ENCODE data around the gene LFNG. TPM values are rescaled to one million over a fixed set of nuclear protein-coding genes. Genes with fewer than 3 reads are reported as not detected.

Gene LFNG
- total and polyA plus RNA-seq, 9 of the 15 experiments (the other 6 are each of a cell fraction or from before 2014, with no cell fraction given) = 0.03 to 0.89 (median 0.25) TPM; not detected in 1

GRCh38 chr7:2555121-2556052 is 35.8 kb downstream of the LFNG start, which contains the start of gene BRAT1 (continued):
- TF ChIP-seq MNT (conservative IDR thresholded peaks at IDR 0.05) = peak; percentile 66 to 79
- TF ChIP-seq BHLHE40 (IDR thresholded peaks at IDR 0.05; ENCODE audit: low read length) = peak; percentile 89
- peak; percentile 30; the same call in 1 of the 2 replicates for TF ChIP-seq DPF2 (IDR thresholded peaks at IDR 0.05)
- TF ChIP-seq MTA3 (IDR thresholded peaks at IDR 0.05; ENCODE audit: borderline replicate concordance) = 0 out of 2 replicates have a peak, but pooled peaks have one; percentile 48
- TF ChIP-seq KLF16 (IDR thresholded peaks at IDR 0.05) = no peak
- peak; percentile 43 for TF ChIP-seq SMAD4 (CRISPR knock-in tag; conservative IDR thresholded peaks at IDR 0.05)
- peak; percentile 18; the same call in 1 of the 2 replicates for TF ChIP-seq MAFF (IDR thresholded peaks at IDR 0.05; ENCODE audit: low read length)
- TF ChIP-seq ZNF444 (CRISPR knock-in tag; IDR thresholded peaks at IDR 0.05) = no peak
- peak; percentile 81 for TF ChIP-seq TOE1 (IDR thresholded peaks at IDR 0.05; ENCODE audit: borderline replicate concordance)
- no peak for TF ChIP-seq TOE1 (CRISPR knock-in tag; IDR thresholded peaks at IDR 0.05; ENCODE audit: borderline replicate concordance, low read depth)
- no peak for TF ChIP-seq CBX2 (IDR thresholded peaks at IDR 0.05; ENCODE audit: insufficient read depth, low read length, poor library complexity, severe bottlenecking)
- peak in 1 of 2 experiments; percentile 95; a peak in 2 of 4 replicates for TF ChIP-seq BCLAF1 (IDR thresholded peaks at IDR 0.05; ENCODE audit: borderline replicate concordance in 1 of 2, control insufficient read depth in 1 of 2, low read depth in 2 of 2, low read length in 1 of 2)
- TF ChIP-seq SIN3A (IDR thresholded peaks at IDR 0.05; ENCODE audit: borderline replicate concordance in 2 of 2, control insufficient read depth in 1 of 2, low read depth in 2 of 2, low read length in 2 of 2) = peak; percentile 49 to 82; a peak in 2 of 4 replicates
- peak; percentile 38; the same call in 1 of the 2 replicates for TF ChIP-seq CREM (IDR thresholded peaks at IDR 0.05; ENCODE audit: low read depth)
- TF ChIP-seq SMARCE1 (IDR thresholded peaks at IDR 0.05) = no peak
- peak; percentile 86 for TF ChIP-seq SUPT5H (IDR thresholded peaks at IDR 0.05)
- no peak for TF ChIP-seq HDAC1 (IDR thresholded peaks at IDR 0.05)
- peak; percentile 83 for TF ChIP-seq RBFOX2 (IDR thresholded peaks at IDR 0.05; ENCODE audit: low read depth, low read length)
- TF ChIP-seq, protein P1, sequence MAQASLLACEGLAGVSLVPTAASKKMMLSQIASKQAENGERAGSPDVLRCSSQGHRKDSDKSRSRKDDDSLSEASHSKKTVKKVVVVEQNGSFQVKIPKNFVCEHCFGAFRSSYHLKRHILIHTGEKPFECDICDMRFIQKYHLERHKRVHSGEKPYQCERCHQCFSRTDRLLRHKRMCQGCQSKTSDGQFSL (CRISPR knock-in tag; IDR thresholded peaks at IDR 0.05) = peak; percentile 18; the same call in 1 of the 2 replicates
- TF ChIP-seq, protein P1 (tag; IDR thresholded peaks at IDR 0.05) = no peak
- TF ChIP-seq NR2C2 (CRISPR knock-in tag; IDR thresholded peaks at IDR 0.05) = no peak
- TF ChIP-seq NR2C2 (tag; IDR thresholded peaks at IDR 0.05) = peak; percentile 45; the same call in 1 of the 2 replicates
